ENCODE results near the gene BORCS6.
A peak's percentile ranks its signal among the peaks of the same experiment; 100 is the strongest.
"Not testable (repeated sequence)": the region's sequence is repeated elsewhere in the genome, so short reads cannot be mapped to it uniquely, and the experiment has no call there.

BORCS6 gene

GRCh38 chr17:8173871-8174322 is 16.1 kb downstream of the BORCS6 start:
- peak overlapping the region; percentile 95 for H3K27ac ChIP-seq
- TF ChIP-seq CTCF (IDR thresholded peaks at IDR 0.05) (no peak), ZFX (IDR thresholded peaks at IDR 0.05; ENCODE audit: borderline replicate concordance) (no peak)

GRCh38 chr17:8173056-8173870 is 16.7 kb downstream of the BORCS6 start:
- peak overlapping the region; percentile 95 for H3K27ac ChIP-seq
- TF ChIP-seq CTCF (IDR thresholded peaks at IDR 0.05) (no peak), ZFX (IDR thresholded peaks at IDR 0.05; ENCODE audit: borderline replicate concordance) (no peak)

- H3K27ac ChIP-seq = not testable (repeated sequence)
Measured at GRCh38 chr17:8170186-8170585, 19.8 kb downstream of the BORCS6 start.

- TF ChIP-seq ZFX (IDR thresholded peaks at IDR 0.05; ENCODE audit: borderline replicate concordance) = no peak
- TF ChIP-seq CTCF (IDR thresholded peaks at IDR 0.05) = no peak
- peak overlapping the region; percentile 37; the same call in 1 of the 2 replicates for H3K27ac ChIP-seq
Measured at GRCh38 chr17:8167526-8167925, 22.5 kb downstream of the BORCS6 start.

- TF ChIP-seq ZFX (IDR thresholded peaks at IDR 0.05; ENCODE audit: borderline replicate concordance) (no peak), CTCF (IDR thresholded peaks at IDR 0.05) (no peak)
- peak overlapping the region; percentile 37 for H3K27ac ChIP-seq
Measured at GRCh38 chr17:8166731-8167130, 23.2 kb downstream of the BORCS6 start.

GRCh38 chr17:8164815-8165131 is 25.2 kb downstream of the BORCS6 start:
- TF ChIP-seq ZFX (IDR thresholded peaks at IDR 0.05; ENCODE audit: borderline replicate concordance) (no peak), CTCF (IDR thresholded peaks at IDR 0.05) (no peak)

GRCh38 chr17:8163978-8164814 is 25.8 kb downstream of the BORCS6 start:
- TF ChIP-seq ZFX (IDR thresholded peaks at IDR 0.05; ENCODE audit: borderline replicate concordance) (no peak), CTCF (IDR thresholded peaks at IDR 0.05) (no peak)
- peak overlapping the region; percentile 97 for H3K27ac ChIP-seq

More at GRCh38 chr17:8164815-8165131, 25.2 kb downstream of the BORCS6 start:
- peak overlapping the region; percentile 97 for H3K27ac ChIP-seq

Data from 22Rv1 (cell line).